ENCODE data around the gene P2RX3.

GRCh38 chr11:57421066-57421465, 82.9 kb downstream of the P2RX3 start:
- TF ChIP-seq CTCF (conservative IDR thresholded peaks at IDR 0.05; ENCODE audit: low read length) (no peak), EZH2phosphoT487 (IDR thresholded peaks at IDR 0.05; ENCODE audit: borderline replicate concordance, low read depth, low read length) (no peak)
